BE2C (cell line): ENCODE measurements around the gene ZNF254. TPM values are rescaled to one million over a fixed set of nuclear protein-coding genes. Genes with fewer than 3 reads are reported as not detected.
"Not testable (repeated sequence)": the region's sequence is repeated elsewhere in the genome, so short reads cannot be mapped to it uniquely, and the experiment has no call there.

Source experiments
- DNase-seq: peaks from one replicate; pipeline ENCODE4 v3.0.0-alpha.2; 2020
- H3K27me3 ChIP-seq: fragments of 250-450 bp; sonication (Bioruptor Pico); 2 replicates; pipeline ENCODE4 v1.5.1; 2020; ENCODE audit warnings: mild to moderate bottlenecking
- H3K36me3 ChIP-seq: fragments of 250-450 bp; sonication (Bioruptor Pico); 2 replicates; pipeline ENCODE4 v1.5.1; 2020; ENCODE audit warnings: mild to moderate bottlenecking
- H3K4me1 ChIP-seq: fragments of 250-450 bp; sonication (Bioruptor Pico); 2 replicates; pipeline ENCODE4 v1.5.1; 2020
- H3K4me3 ChIP-seq: 2 replicates; pipeline ENCODE4 v1.5.1; 2011; ENCODE audit warnings: low read depth, low read length
- H3K9me3 ChIP-seq: fragments of 250-450 bp; sonication (Bioruptor Pico); 2 replicates; pipeline ENCODE4 v1.5.1; 2020
- CTCF ChIP-seq: IDR thresholded peaks from 2 replicates; pipeline ENCODE4 v1.5.1; 2012; ENCODE audit warnings: mild to moderate bottlenecking, low read depth, low read length
- polyA plus RNA-seq: library from polyadenylated mRNA; unstranded; fragments of >200 nt; gene quantifications from one replicate; pipeline ENCODE4 v1.2.1, GENCODE V29; 2012; ENCODE audit warnings: low read depth, missing spikeins; ENCODE audit not compliant: insufficient read length, insufficient read depth

Gene ZNF254
- polyA plus RNA-seq, result 8.9 TPM

- no peak for TF ChIP-seq CTCF
- Histone ChIP-seq H3K27me3 (no peaks in the 10 kb centered on the region), H3K4me1 (no peaks in the 10 kb centered on the region), H3K4me3 (peak within 1 kb of the TSS; percentile 90), H3K9me3 (no peaks in the 10 kb centered on the region), H3K36me3 (peaks cover 17% of the 10 kb centered on the region)
- DNase-seq, result peak; percentile 96
Measured at GRCh38 chr19:24086974-24087595, at the start of gene ZNF254. TSS of gene ZNF254 (plus strand) at chr19:24087187. CDS start at chr19:24087308, 121 bp downstream.

DNA sequence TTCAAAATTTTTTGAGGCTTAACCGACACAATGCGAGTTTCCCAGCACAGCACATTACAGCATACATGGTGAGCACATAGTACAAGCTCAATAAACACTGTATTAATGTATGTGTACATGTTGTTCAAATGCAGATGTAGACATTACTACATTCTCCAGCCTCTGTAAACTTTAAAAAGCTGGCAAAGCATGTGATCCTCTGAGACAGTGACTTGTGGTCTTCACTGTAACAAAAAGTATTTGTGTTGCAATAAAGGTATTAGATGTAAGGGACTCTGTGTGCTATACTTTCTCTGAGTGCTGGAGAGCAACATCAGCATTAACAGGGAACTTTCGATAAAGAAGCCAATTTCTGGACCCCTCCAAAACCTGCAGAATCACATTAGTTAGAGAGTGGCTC, 46.4 kb upstream of the ZNF254 start:
- TF ChIP-seq CTCF, result no peak

GRCh38 chr19:24041326-24041725, 45.7 kb upstream of the ZNF254 start:
- not testable (repeated sequence) for H3K27me3 ChIP-seq, H3K4me1 ChIP-seq, H3K9me3 ChIP-seq, DNase-seq, H3K4me3 ChIP-seq
- peaks cover 59% of the 10 kb centered on the region for H3K36me3 ChIP-seq

More for the DNA sequence above, 46.4 kb upstream of the ZNF254 start:
- Histone ChIP-seq H3K4me1 (no peaks in the 10 kb centered on the region), H3K36me3 (peaks cover 62% of the 10 kb centered on the region), H3K27me3 (no peaks in the 10 kb centered on the region), H3K4me3 (no peak overlapping the region), H3K9me3 (no peaks in the 10 kb centered on the region; the same call in 1 of the 2 replicates)
- DNase-seq, result no peak

DNA sequence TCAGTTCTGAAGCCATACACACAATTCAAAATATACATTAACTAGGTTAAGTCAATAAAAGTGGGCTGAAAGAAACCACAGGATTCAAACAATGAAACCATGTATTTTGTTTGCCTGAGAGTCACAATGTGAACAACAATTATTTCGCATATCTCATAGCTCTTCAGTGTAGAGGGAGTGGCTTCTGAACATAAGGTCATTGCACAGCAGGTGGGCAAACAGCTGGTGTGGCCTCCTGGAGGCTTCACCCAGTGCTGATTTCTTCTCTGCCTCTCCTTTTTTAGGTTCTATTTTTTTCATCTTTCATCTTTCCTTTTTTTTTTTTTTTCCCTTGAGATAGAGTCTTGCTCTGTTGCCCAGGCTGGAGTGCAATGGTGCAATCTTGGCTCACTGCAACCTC, 40.4 kb upstream of the ZNF254 start:
- Histone ChIP-seq H3K36me3 (peaks cover 57% of the 10 kb centered on the region), H3K27me3 (no peaks in the 10 kb centered on the region), H3K9me3 (no peaks in the 10 kb centered on the region; the same call in 1 of the 2 replicates), H3K4me3 (no peak overlapping the region), H3K4me1 (no peaks in the 10 kb centered on the region)
- TF ChIP-seq CTCF, result no peak
- DNase-seq, result no peak

DNA sequence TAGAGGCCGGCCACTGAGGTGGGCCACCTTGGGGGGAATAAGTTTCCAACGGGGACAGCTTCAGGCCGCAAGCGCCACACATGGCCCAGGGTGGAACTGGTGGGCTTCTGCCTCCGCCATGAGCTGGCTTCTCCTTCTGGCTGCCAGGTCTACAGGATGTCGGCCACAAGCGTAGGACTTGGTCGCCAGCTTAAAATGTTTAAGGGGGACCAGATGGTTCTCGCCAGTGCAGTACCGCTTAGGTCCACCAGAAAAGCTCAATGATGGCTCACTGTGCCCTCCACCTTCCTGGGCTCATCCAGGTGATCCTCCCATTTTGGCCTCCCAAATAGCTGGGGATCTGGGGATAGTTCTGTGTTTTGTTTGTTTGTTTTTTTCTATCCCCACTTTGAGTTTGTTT, 38.7 kb upstream of the ZNF254 start:
- peaks cover 63% of the 10 kb centered on the region for H3K36me3 ChIP-seq
- H3K4me3 ChIP-seq, result no peak overlapping the region
- no peaks in the 10 kb centered on the region for H3K9me3 ChIP-seq
- no peak; the same call in 1 of the 2 replicates for TF ChIP-seq CTCF
- no peak for DNase-seq
- no peaks in the 10 kb centered on the region for H3K27me3 ChIP-seq
- H3K4me1 ChIP-seq, result no peaks in the 10 kb centered on the region

DNA sequence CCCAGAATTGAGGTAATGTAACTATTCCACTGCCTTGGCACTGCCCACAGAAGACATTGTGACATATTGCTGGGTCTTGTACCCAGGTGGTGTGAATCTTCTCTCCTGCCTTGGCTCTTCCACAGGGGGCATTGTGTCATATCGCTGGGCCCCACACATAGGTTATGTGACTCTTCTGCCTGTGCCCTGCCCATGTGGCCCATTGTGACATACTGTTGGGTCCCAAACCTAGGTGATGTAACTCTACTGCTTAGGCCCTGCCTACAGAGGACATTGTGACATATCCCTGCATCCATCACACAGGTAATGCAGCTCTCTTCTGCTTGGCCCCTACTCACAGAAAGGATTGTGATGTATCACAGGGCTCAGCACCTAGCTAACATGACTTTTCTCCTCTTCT, 37.5 kb upstream of the ZNF254 start:
- Histone ChIP-seq H3K27me3 (no peaks in the 10 kb centered on the region), H3K4me1 (no peaks in the 10 kb centered on the region), H3K36me3 (peaks cover 69% of the 10 kb centered on the region), H3K9me3 (no peaks in the 10 kb centered on the region), H3K4me3 (no peak overlapping the region)
- no peak for TF ChIP-seq CTCF
- DNase-seq, result no peak

DNA sequence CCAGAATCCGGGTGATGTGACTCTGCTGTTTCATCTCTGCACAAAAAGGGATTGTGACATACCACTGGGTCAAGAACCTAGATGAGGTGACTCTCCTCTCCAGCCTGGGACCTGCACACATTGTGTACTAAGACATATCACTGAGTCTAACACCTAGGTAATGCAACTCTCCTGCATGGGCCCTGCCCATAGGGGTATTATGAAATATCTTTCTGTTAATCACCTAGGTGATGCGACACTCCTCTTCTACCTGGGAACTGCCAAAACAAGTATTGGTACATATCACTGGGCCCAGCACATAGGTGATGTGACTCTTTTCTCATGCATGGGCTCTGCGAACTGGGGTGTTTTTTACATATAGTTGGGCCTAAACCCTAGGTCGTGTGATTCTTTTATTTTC, 35.5 kb upstream of the ZNF254 start:
- no peak for DNase-seq
- Histone ChIP-seq H3K27me3 (no peaks in the 10 kb centered on the region), H3K4me1 (no peaks in the 10 kb centered on the region), H3K36me3 (peaks cover 67% of the 10 kb centered on the region), H3K4me3 (no peak overlapping the region), H3K9me3 (no peaks in the 10 kb centered on the region)
- TF ChIP-seq CTCF, result no peak
